HPDE6-E6E7 (cell line): ENCODE results near the gene LNPEP.

ENCODE experiments used
- DNase-seq: peaks from one replicate; pipeline ENCODE4 v3.0.0; 2011; ENCODE audit warnings: missing footprints; ENCODE audit errors: extremely low spot score

The LNPEP gene

DNA sequence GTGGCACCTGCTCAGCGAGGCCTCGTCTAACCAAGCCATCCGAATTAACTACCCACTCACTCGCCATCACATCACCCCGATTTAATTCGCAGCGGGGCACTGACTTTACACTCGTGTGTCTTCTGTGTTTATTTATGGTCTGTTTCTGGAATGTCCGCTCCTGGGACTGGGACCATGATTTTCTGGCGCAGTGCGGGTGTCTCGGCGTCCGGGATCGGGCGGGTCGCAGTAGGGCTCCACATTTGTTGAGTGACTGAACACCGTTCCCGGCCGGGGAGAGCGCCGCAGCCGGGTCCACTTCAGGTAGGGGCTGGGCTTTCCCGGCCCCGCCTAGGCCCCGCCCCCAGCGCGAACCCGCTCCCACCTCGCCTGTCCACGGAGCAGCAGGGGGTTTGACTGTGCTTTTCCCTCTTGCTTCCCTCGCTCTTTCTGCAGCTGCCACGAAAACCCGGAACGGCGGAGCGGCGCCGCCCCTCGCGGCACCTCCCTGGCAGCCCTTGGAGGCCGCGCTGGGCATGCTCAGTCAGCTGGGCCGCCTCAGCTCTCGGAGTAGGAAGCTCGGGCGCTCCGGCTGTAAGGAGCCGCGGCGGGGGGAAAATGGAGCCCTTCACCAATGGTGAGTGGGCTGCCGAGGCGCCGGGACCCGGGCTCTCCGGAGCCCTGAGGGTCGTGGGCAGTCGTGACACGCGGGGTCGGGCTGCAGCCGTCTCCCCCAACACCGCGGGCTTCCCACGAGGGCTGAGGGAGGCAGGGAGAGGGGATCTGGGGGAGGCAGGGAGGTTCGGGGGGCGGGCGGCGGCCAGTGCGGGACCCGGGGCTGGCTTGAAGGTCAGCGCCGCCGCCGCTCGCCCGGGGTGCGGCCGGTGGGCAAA, at the start of gene LNPEP:
Gene LNPEP (plus strand): TSS at position 522 of the 872 bp plus-strand sequence. CDS start 76 bp downstream, at position 598.
- DNase-seq = peak; percentile 91

- DNase-seq = no peak
Measured at GRCh38 chr5:96893342-96893741, 42.5 kb upstream of the LNPEP start.

DNA sequence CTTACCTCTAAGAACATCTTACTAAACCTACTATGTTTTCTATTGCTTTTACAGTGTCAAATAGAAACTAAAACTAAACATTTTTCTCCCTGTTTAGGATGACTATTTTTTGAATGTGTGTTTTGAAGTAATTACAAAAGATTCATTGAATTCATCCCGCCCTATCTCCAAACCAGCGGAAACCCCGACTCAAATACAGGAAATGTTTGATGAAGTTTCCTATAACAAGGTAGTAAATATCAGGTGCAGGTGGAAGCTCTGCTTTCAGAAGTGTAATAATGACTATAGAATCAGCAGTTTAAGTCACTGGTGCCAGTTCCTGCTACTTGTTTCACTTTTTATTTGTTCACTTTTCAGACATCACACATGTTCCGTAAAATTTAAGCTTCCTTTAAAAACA, 39.6 kb upstream of the LNPEP start:
- DNase-seq = no peak

DNA sequence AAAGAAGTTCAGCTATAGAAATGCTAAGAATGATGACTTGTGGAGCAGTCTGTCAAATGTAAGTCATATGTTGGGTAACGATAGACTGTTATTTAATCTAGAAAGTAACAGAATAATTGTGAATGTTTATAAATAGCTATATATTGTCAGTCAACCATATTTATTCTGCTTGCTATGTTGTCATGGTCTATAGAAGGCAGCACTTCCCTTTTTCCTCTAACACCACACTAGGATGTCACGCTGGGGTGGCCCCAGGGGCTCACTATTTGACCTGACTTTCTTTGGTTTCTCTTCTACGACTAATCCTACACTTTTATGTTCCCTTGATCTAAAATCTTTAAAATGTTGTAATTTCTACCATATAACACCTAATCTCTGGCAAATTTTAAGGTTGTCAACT, 39.1 kb upstream of the LNPEP start:
- DNase-seq = no peak

GRCh38 chr5:96901384-96901783, 34.5 kb upstream of the LNPEP start:
- no peak for DNase-seq

GRCh38 chr5:96901841-96902240, 34.0 kb upstream of the LNPEP start:
- DNase-seq = no peak

- DNase-seq = no peak
Measured at GRCh38 chr5:96902876-96903275, 33.0 kb upstream of the LNPEP start.

GRCh38 chr5:96903300-96903699, 32.6 kb upstream of the LNPEP start:
- no peak for DNase-seq

DNA sequence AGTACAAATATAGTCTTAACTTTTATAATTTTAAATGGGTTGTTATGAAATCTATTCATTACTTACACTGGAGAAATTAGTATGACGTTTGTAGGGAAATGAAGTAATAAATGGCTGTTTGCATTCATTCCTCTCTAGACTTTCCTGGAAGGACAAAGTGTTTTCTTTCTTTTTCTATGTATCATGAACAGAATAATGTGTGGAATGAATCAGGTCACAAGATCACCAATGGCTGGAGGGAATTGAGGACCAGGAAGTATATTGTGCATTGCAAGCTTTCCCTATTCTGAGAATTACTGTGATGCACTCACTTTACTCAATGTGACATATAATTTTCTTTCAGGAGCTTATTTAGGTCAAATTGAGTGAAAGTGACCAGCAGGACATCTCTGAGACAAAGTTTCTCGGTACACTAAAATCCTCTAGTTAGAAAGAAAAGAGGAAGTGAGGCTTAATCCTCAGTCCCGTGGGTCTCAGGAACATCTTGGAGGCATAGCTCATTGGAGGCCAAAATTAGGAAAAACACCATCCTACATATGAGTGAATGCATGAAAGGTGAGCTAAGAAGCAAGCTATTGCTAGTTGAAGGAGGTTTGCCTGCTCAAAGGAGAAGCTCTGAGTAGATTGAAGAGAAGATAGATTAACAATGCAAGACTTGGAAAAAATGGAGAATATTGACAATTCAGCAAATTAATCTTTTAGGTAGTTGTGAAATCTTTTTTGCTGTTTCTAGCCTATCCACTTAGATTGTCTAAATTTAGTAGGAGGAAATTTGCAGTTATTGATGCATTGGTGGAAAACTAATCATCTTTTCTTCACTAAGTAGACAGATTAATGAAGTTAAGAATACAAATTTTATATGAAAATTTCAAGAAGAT, 31.6 kb upstream of the LNPEP start:
- no peak for DNase-seq

DNA sequence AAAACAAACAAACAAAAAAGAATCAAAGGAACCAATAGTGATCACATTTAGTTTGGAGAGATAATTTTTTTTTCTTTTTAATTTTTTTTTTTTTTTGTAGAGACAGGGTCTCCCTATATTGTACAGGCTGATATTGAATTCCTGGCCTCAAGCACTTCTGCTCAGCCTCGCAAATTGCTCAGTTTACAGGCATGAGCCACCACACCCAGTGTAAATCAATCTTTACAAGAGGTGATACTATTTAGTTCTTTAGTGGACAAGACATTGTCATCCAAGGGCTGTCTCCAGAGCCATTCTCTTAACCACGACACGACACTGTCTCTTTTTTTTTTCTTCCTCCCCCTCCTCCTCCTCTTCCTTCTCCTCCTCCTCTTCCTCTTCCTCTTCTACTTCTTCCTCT, 30.0 kb upstream of the LNPEP start:
- DNase-seq = no peak

DNA sequence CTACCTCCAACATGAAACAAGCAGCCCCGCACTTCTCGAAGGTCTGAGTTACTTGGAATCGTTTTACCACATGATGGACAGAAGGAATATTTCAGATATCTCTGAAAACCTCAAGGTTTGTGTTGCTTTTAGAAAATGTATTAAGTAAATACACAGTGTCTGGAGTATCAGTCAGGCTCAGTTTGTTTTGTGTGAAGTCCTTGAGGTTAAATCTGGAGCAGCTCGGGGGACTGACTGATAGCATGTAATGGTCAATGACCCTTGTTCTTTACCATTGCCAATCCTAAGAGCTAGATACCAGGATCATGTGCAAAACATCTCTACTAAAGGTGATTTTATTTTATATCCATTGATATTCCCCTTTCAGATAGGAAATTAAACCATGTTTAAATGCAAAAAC, 26.9 kb upstream of the LNPEP start:
- DNase-seq = no peak

- no peak for DNase-seq
Measured at GRCh38 chr5:96909435-96909834, 26.4 kb upstream of the LNPEP start.

DNA sequence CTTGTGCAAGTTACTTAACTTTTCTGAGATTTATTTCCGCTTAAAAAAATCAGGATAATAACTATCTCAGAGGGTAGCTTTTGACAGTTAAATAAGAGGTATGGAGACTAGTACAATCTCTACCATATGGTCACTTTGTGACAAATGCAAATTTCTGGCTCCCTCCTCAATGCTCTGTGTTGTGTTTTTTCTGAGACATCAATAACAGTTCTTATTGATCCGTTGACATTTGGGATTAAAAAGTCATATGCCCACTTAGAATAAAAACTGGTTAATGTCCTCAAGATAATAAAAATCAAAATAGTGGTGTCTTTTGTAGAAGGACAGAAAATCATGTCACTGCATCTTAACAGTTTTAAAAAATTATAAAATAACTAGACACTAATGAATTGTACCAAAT, 24.7 kb upstream of the LNPEP start:
- DNase-seq = no peak

DNA sequence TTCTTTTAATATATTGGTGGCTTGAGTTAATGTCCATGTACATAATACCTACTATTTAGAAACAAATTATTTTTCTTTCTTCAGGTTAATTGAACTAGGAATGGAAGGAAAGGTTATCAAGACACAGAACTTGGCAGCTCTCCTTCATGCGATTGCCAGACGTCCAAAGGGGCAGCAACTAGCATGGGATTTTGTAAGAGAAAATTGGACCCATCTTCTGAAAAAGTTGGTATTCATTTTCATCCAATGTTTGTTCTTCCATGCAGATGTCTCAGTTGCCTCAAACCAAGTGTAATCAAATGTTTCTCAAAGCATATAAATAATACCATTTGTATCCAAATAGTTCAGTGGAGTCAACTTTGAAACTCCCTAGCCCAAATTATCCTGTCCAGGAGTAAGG, 22.6 kb upstream of the LNPEP start:
- no peak for DNase-seq

- no peak for DNase-seq
Measured at GRCh38 chr5:96919754-96920197, 16.1 kb upstream of the LNPEP start.

DNA sequence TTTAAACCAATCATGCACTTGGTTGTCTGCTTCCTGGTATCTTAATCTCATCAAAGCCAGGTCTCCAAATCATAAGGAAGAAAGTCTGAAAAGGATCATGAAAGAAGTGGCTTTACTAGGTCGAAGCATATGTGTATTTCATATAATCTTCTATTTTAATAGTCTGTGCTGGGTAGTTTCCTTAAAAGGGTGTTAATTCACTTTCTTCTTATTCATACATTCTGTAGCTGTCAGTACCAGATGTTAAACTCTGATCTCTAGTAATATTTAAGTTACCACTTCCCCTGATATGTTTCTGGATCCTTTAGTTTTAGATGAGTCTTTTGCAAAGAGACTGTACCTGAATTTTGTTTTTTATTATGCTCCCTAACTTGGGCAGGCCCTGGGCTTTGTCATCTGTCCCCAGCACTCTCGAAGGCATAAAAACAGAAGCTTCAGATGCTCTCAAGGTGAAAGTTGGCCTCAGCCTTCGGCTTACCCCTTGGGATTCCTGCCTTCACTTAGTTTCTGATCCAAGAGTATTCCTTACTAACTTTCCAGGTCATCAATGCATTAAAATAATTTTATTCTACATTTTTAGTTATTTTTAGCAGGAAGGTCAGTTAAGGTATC, 15.0 kb upstream of the LNPEP start:
- DNase-seq = no peak

GRCh38 chr5:96922499-96923244, 13.2 kb upstream of the LNPEP start:
- DNase-seq = no peak

DNA sequence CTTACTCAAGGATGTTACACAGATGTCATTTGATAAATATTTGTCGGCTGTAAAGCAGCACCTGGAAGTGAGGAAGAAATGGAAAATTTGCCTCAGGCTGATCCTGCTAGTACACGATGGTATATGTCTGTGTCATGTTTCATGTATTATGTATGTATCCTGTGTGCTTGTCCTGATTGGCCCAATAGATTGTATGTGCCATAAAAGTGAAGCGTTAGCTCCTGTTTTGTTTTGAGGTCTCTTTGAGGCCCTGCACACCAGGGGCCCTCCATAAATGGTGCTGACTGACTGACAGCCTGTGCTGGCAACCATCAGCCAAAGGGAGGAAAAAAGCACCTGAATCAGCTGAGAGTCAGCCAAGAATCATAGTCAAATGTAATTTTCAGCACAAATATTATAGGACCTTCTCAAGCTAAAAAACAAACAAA, 11.8 kb upstream of the LNPEP start:
- peak; percentile 22 for DNase-seq

DNA sequence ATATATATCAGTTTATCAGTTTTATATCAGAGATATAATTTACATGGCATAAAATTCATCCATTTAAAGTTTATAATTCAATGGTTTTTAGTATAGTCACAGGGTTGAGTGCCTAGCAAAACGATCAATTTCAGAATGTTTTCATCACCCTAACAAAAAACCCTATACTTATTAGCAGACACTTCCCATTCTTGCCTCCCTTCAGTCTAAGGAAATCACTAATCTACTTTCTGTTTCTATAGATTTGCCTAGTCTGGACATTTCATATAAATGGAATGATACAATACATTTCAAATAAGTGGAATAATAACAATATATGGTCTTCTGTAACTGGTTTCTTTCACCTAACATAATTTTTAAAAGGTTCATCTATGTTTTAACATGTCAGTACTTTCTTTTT, 9.6 kb upstream of the LNPEP start:
- no peak for DNase-seq

GRCh38 chr5:96927008-96927407, 8.9 kb upstream of the LNPEP start:
- no peak for DNase-seq

DNA sequence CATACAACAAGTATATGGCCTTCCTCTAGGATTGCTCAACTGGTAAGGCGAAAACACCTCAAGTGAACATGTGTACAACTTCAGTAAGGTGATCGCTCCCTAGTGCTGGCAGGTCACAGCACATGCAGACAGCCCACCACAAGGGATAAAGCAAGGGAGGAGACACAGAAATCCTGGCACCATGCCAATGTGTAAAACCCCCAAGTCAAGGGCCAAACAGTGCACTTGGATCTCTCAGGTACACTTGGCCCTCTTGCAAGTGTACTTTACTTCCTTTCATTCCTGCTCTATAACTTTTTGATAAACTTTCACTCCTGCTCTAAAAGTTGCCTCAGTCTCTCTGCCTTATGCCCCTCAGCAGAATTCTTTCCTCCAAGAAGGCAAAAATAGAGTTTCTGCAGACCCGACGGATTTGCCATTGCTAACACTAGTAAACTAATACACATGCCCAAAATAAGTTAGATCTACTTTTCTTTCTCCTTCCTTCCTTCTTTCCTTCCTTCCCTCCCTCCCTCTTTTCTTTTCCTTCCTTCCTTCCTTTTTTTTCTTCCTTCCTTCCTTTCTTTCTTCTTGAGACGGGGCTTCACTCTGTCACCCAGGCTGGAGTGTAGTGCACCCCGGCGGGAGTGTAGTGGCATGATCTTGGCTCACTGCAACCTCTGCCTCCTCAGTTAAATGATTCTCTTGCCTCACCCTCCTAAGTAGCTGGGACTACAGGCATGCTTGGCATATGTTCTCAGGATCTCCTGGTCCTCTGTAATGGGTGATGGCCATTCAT, 6.8 kb upstream of the LNPEP start:
- DNase-seq = no peak
